MG63 (cell line): Measurements from ENCODE around the gene S100A12. TPM values are rescaled to one million over a fixed set of nuclear protein-coding genes. Genes with fewer than 3 reads are reported as not detected.

Experiments
- DNase-seq: peaks from one replicate; pipeline ENCODE4 v3.0.0-alpha.2; 2020
- H3K27me3 ChIP-seq: fragments of 250-450 bp; sonication (Bioruptor Pico); 2 replicates; pipeline ENCODE4 v1.5.1; 2020; ENCODE audit warnings: mild to moderate bottlenecking, moderate library complexity
- H3K36me3 ChIP-seq: fragments of 250-450 bp; sonication (Bioruptor Pico); 2 replicates; pipeline ENCODE4 v1.5.1; 2020; ENCODE audit warnings: mild to moderate bottlenecking, moderate library complexity
- H3K4me3 ChIP-seq: fragments of 250-450 bp; sonication (Bioruptor Pico); 2 replicates; pipeline ENCODE4 v1.5.1; 2020; ENCODE audit warnings: mild to moderate bottlenecking, moderate library complexity
- H3K9me3 ChIP-seq: fragments of 250-450 bp; sonication (Bioruptor Pico); 2 replicates; pipeline ENCODE4 v1.5.1; 2020; ENCODE audit warnings: mild to moderate bottlenecking, moderate library complexity
- total RNA-seq: library from RNA; depleted of rRNA; stranded (reverse); fragments of >200 nt; shearing (Covaris generic); gene quantifications from 2 replicates; pipeline ENCODE4 v1.2.3, GENCODE V29; 2014; ENCODE audit warnings: low replicate concordance

S100A12 gene
- total RNA-seq, 1 experiment from 2014 or later: not detected

DNA sequence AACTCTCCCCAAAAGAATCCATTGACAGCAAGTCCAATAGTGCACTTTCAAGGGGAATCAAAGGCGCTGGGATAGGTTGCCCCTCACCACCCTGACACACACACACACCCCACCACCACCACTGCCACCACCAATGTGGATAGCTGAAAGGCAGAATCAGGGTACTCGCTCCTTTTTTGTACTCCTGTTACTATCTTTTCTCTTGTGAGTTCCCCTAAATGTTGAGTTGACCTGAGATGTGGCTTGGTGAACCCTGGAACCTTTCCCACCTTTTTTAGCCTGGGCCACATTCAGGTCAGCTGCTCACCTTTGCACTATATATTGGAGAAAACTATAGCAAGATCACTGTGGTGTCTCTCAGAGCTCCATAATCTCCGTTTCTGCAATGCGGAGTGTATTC is 11.6 kb upstream of the S100A12 start:
- Histone ChIP-seq H3K9me3 (peaks cover 3% of the 10 kb centered on the region), H3K36me3 (no peaks in the 10 kb centered on the region), H3K27me3 (no peaks in the 10 kb centered on the region; the same call in 1 of the 2 replicates), H3K4me3 (no peak overlapping the region)
- no peak for DNase-seq

DNA sequence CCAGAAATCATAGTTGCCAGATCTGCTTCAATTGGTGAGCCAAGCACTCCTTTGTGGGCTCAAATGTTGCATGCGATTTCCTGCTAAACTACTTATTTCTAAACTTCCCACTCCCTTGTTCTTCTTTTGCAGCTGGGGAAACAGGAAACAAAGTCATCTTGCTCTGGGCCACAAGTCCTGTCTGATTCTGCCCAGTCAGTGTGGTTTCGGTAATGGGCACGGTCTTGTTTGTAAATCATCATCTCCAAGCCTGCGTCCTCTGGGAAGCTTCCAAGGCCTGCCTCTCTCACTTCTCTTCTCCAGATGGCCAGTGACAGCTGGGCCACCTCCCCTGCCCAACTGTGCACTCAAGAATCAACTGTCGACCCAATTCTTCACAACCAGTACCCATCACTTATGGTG is 11.1 kb upstream of the S100A12 start:
- Histone ChIP-seq H3K27me3 (no peaks in the 10 kb centered on the region; the same call in 1 of the 2 replicates), H3K36me3 (no peaks in the 10 kb centered on the region), H3K9me3 (peaks cover 7% of the 10 kb centered on the region), H3K4me3 (no peak overlapping the region)
- DNase-seq: no peak

DNA sequence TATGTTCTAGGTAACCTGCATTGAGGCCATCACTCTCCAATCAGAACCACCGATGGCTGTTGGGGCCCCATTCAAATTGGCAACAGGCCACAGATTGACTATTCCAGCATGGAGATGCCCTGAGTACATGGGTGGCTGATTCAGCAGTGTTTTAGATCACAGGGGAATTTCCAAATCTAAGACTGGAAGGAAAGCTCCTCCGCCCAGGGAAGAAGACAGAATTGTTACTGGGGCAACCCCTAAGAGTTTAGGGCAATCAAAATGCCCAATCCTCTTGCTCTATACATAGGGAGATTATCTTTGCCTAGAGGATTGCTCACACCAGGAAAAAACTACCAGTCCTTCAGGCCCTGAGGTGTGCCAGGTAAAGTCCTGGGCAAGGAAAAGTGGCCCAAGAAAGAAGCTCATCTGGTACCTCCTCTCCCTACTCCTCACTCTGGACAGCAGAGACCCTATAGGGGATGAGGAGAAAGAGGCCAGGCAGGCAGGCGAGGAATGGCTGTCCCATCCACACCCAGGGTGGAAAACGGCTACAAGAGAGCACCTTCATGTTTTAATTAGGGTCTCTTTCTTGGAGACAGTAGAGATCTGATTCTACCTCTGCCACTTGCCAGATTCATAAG is 9.6 kb upstream of the S100A12 start:
- Histone ChIP-seq H3K4me3 (no peak overlapping the region), H3K27me3 (no peaks in the 10 kb centered on the region; the same call in 1 of the 2 replicates), H3K9me3 (peaks cover 10% of the 10 kb centered on the region), H3K36me3 (no peaks in the 10 kb centered on the region)
- no peak for DNase-seq

DNA sequence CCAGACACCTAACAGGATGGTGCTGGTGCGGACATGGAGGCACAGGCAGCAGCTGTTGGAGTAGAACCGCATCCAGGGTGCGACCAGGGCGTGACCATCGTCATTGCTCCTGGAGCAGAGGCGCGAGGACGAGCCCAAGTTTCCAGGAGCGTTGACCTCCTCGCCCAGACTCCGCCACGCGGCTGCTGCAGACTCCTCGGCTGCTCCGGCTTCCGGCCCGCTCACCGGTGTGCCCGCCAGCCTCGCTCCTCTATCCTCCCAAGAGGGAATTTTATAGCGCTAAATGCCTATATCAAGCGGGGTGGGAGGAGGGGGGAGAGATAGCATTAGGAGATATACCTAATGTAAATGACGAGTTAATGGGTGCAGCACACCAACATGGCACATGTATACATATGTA is 5.3 kb upstream of the S100A12 start:
- Histone ChIP-seq H3K36me3 (no peaks in the 10 kb centered on the region), H3K9me3 (peaks cover 10% of the 10 kb centered on the region), H3K27me3 (no peaks in the 10 kb centered on the region; the same call in 1 of the 2 replicates), H3K4me3 (no peak overlapping the region)
- DNase-seq: no peak

DNA sequence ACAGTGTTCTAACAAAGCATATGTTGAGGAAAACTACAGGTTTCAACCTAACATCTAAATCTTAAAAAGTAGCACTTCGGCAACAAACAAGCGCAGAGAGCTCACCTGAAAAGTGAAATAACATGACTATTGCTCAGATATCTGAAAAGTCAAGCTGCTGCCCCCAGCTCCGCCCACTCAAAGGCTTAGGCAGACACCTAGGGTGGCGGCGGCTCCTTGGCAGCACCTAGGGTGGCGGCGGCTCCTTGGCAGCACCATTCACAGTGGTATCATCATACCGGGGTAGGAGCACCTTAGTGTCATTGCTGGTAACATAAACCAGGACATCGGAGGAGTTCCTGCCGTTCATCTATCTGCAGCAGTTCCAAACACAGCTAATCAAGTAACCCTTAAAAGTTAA is 4.2 kb upstream of the S100A12 start:
- Histone ChIP-seq H3K36me3 (no peaks in the 10 kb centered on the region), H3K4me3 (no peak overlapping the region), H3K9me3 (peaks cover 10% of the 10 kb centered on the region), H3K27me3 (no peaks in the 10 kb centered on the region; the same call in 1 of the 2 replicates)
- no peak for DNase-seq

DNA sequence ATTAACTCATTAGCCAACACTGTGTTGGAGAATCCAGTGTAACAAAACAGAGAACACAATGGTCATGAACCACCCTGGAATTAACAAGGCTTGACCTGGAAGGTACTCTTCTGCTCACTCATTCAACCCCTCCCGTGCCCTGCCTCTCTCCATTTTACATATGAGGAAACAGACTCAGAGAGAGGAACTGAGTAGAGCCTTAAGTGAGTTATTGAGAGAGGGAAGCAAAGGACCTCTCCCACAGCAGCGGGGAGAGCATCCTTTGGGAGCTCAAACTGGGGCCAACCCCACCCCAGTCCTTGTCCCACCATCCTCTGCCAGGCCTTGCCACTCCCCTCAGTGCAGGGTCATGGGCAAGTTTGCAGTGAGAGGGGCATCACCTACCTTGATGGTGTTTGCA is 1.4 kb downstream of the S100A12 start:
- Histone ChIP-seq H3K27me3 (no peaks in the 10 kb centered on the region; the same call in 1 of the 2 replicates), H3K9me3 (no peaks in the 10 kb centered on the region)

DNA sequence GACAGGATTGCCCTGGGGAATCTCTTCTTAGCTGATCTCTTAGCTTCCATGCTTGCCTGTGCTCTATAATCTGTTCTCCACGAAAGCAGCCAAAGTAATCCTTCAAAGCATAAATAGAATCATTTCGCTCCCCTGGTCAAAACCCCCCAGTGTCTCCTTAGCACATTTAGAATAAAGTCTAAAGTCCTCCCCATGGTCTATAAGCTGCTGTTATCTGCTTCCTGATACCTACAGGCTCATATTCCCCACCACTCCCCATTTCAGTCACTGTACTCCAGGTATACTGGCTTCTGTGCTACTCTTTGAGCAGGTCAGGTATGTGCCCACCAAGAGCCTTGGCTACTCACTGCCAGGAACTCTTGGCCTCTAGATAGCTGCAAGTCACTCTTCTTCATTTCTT is 2.9 kb downstream of the S100A12 start:
- no peak for DNase-seq
- H3K27me3 ChIP-seq: no peaks in the 10 kb centered on the region; the same call in 1 of the 2 replicates
- H3K9me3 ChIP-seq: no peaks in the 10 kb centered on the region
- H3K36me3 ChIP-seq: no peaks in the 10 kb centered on the region
- no peak overlapping the region for H3K4me3 ChIP-seq

More for the DNA sequence above, 1.4 kb downstream of the S100A12 start:
- H3K4me3 ChIP-seq: no peak overlapping the region
- no peak for DNase-seq
- no peaks in the 10 kb centered on the region for H3K36me3 ChIP-seq

DNA sequence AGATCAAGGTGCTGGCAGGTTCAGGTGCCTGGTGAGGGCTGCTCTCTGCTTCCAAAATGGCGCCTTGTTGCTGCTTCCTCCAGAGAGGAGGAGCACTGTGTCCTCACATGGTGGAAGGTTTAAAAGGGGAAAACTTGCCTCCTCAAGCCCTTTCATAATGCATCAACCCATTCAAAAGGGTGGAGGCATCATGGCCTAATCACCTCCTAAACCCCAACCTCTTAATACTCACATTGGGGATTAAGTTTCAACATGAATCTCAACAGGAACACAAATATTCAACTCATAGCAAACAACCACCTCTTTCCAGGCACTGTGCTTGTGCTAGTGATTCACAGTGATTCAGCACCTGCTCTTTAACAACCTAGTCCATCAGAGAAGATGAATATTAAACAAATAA is 4.2 kb downstream of the S100A12 start:
- Histone ChIP-seq H3K36me3 (no peaks in the 10 kb centered on the region), H3K9me3 (no peaks in the 10 kb centered on the region), H3K4me3 (no peak overlapping the region), H3K27me3 (no peaks in the 10 kb centered on the region; the same call in 1 of the 2 replicates)
- no peak for DNase-seq

DNA sequence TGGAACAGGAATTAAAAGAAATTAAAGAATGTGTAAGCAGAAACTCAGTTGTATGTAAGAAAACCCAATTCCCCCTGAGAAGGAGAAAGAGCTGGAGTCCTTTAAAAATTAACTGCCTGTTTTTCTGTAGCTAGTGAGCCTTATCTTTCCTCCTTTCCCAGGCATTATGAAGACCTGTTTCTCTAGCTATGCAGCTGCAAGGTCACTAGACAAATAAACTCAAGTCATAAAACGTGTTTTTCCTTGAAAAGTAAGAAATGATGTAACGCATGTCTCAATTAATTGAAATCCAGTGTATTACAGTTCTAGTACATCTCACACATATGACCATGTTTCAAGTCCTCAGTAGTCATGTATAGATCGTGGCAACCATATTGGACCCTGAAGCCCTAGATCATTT is 5.3 kb downstream of the S100A12 start:
- Histone ChIP-seq H3K36me3 (no peaks in the 10 kb centered on the region), H3K4me3 (no peak overlapping the region), H3K9me3 (no peaks in the 10 kb centered on the region), H3K27me3 (no peaks in the 10 kb centered on the region; the same call in 1 of the 2 replicates)
- no peak for DNase-seq

DNA sequence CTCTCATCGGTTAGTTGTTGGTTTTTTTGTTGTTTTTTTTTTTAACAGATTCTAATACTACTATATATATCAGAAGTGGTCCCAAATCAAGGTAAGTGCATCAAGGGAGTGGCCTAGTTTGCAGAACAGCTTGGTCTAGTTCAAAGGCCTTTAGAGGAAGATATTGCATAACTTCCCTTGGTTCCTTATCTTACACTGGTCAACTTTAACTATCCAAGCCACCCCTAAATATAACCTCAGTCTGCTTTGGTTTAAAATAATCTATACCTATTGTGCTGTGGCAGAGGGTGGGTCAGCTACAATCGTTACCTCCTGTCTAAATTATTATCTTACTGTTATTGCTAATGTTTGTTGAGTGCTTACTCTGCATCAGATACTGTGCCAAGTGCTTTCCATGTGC is 6.9 kb downstream of the S100A12 start:
- no peak for DNase-seq
- Histone ChIP-seq H3K4me3 (no peak overlapping the region), H3K36me3 (no peaks in the 10 kb centered on the region), H3K27me3 (no peaks in the 10 kb centered on the region; the same call in 1 of the 2 replicates), H3K9me3 (no peaks in the 10 kb centered on the region)

DNA sequence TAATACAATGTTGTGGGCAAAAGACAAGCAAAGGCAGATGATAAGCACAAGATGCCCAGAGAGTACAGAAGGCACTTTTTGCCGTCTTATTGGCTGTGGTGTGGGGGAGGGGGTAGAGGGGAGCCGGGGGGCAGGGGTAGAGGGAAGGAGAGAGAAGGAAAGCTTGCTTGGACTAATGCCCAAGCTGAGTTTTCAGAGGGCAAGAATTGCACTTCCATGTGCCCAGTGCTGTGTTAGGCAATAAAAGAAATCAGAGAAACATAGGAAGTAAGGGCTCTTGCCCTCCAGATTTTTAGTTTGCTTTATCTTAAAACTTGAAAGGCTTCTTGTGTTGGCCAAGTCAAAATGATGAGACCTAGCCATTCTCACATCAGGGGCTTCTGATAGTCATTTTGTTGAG is 8.3 kb downstream of the S100A12 start:
- no peaks in the 10 kb centered on the region; the same call in 1 of the 2 replicates for H3K27me3 ChIP-seq
- DNase-seq: no peak
- H3K4me3 ChIP-seq: no peak overlapping the region
- H3K36me3 ChIP-seq: no peaks in the 10 kb centered on the region
- no peaks in the 10 kb centered on the region for H3K9me3 ChIP-seq

DNA sequence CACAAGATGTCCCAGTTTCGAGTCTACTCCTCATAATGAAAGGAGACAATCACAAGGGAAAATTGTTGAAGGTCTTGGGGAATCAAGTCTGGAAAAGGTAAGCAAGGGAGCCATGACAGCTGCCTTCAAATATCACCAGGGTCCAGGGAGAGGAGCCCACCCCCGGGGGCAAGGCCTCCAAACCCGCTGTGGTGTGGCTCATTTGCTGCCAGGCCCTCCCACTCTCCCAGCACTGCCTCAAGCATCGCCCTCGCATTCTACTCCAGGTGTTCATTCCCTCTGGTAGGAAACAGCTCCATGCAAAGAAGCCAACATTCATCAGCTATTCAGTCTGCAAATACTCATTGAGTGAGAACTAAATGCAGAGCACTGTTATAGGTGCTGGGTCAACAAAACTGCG is 9.2 kb downstream of the S100A12 start:
- H3K9me3 ChIP-seq: no peaks in the 10 kb centered on the region
- H3K36me3 ChIP-seq: no peaks in the 10 kb centered on the region
- H3K27me3 ChIP-seq: no peaks in the 10 kb centered on the region; the same call in 1 of the 2 replicates
- H3K4me3 ChIP-seq: no peak overlapping the region
- no peak for DNase-seq

DNA sequence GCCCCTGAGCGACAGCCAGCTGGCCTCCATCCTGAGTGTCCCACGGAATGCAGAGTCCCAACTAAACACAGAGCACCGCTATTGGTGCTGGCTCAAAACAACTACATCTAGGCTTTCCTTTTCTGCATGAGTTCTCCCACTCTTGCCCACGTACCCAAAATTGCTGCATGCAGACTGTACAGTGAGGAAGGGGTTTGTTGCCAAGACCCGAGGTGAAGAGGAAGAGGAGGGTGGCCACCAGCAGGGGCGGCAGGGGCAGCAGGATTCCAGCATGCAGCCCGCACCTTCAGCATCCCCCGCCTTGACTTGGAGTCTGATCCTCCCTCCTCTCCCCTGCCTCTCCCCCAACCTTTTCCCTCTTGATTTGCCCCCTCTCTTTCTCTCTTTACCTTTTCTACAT is 9.7 kb downstream of the S100A12 start:
- DNase-seq: no peak
- no peaks in the 10 kb centered on the region; the same call in 1 of the 2 replicates for H3K27me3 ChIP-seq
- H3K4me3 ChIP-seq: no peak overlapping the region
- no peaks in the 10 kb centered on the region for H3K9me3 ChIP-seq
- H3K36me3 ChIP-seq: no peaks in the 10 kb centered on the region

DNA sequence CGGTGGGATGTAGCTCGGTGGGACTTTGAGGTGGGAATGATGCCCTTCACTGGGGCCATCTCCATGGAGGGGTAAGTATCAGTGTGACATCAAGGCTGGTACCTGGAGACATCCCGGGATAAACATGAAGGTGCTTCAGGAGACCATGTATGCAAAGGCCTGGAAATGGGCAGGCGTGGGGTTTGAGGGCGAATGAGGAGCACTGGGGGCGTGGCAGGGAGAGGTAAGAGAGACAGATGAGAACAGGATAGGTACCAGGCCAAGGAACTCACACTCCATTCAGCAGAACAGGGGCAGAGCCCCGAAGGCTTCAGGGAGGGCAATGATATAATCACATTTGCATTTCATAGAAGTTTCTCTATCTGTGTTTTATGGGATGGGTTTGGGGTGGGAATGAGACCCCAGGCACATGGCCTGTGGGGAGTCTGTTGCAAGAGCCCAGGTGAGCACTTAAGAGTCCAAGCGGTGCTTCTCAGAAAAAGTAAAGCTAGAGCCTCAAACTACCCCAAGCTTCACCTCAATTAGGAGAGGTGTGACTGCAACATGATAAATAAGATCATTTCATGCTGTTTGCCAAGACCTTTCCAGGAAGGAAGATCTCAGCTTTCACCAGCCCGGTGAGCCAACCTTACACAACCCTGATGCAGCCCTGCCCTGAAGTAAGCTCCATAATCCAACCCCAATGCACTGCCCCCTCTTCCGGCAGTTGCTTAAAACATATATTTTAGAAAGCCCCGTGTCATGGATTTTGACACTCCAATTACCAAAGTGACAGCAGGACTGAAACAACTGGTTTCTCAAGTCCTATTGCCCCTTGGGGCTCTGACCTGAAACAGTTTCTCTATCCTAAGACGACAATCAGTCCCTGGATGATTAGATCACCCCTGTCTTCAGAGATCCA is 10.4 kb downstream of the S100A12 start:
- no peak overlapping the region for H3K4me3 ChIP-seq
- H3K9me3 ChIP-seq: no peaks in the 10 kb centered on the region
- H3K27me3 ChIP-seq: no peaks in the 10 kb centered on the region; the same call in 1 of the 2 replicates
- DNase-seq: no peak
- H3K36me3 ChIP-seq: no peaks in the 10 kb centered on the region

DNA sequence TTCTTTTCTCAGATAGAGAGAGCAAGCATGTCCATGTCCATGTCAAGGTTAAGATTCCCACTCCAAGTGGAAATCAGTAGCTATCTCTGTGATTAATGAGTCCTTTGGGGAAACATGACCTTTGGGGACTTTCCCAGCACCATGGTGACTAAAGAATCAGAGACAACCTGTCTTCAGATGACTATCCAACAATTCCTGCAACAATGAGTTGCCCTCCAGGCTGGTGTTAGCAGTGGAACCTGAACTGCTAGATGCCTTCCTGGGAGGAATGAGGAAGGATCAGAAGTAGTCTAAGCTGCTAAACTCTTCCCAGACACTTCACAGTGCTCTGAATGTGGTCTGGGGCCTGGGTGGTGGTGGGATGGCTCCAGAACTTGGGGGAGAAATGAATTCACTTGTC is 11.3 kb downstream of the S100A12 start:
- H3K9me3 ChIP-seq: no peaks in the 10 kb centered on the region
- no peak for DNase-seq
- no peak overlapping the region for H3K4me3 ChIP-seq
- no peaks in the 10 kb centered on the region for H3K36me3 ChIP-seq
- no peaks in the 10 kb centered on the region; the same call in 1 of the 2 replicates for H3K27me3 ChIP-seq

DNA sequence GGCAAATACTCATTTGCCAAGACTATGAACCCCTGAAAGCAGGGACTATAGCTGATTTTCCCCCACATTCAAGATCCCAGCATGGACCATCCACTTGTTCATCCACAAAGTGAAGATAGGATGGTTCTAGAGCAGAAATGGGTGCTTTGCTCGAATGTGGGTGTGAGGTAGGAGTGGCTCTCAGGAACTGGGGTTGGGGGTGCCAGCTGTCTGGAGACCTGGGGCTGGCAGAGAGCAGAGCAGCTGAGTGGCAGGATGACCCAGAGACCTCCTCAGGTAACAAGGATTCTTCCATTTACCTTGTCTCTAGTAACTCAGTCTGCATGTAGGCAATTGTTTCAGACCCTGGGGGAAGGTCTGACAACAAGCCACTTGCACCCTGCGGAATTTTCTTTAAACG is 11.8 kb downstream of the S100A12 start:
- no peak for DNase-seq
- Histone ChIP-seq H3K36me3 (no peaks in the 10 kb centered on the region), H3K27me3 (no peaks in the 10 kb centered on the region; the same call in 1 of the 2 replicates), H3K9me3 (no peaks in the 10 kb centered on the region), H3K4me3 (no peak overlapping the region)

DNA sequence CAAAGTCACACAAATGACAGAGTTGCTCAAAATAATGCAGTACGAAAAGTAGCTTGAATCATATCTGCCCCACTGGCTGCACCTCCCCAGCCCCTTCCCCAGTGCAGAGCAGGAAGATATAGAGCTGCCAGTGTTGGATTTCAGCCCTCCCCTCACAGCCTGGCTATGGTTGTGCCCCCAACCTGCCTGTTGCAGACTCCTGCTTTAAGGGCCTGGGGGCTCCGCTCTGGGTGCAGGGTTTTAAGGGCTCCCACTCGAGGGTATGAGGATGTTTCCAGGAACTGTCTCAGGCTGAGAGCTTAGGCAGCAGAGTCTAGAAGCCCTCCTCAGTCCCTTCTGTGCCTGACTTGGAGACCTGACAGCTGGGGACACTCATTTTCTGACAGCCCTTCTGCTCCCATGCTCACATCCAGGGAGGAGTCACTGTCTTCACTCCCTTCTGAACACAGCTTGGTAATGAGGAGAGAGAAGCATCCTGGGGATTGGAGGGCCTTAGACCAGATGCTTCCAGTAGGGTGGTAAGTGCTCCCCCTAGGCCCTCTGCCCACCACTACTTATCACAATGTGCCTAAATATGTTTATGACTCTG is 13.1 kb downstream of the S100A12 start:
- no peaks in the 10 kb centered on the region; the same call in 1 of the 2 replicates for H3K27me3 ChIP-seq
- no peaks in the 10 kb centered on the region for H3K36me3 ChIP-seq

More for the DNA sequence above, 13.1 kb downstream of the S100A12 start:
- DNase-seq: no peak
- Histone ChIP-seq H3K4me3 (no peak overlapping the region), H3K9me3 (no peaks in the 10 kb centered on the region)
